SK-N-SH treated with all-trans-retinoic acid at 6 μM for 48 hours (cell line): Measurements from ENCODE around the gene EN2.

Source experiments
- ATAC-seq: fragments of 200-7000 bp; cut with Tn5 transposase; 3 replicates; pipeline ENCODE4 v1.9.1; 2020; ENCODE audit warnings: mild to moderate bottlenecking, moderate library complexity
- ARNTL ChIP-seq: fragments of 450-650 bp; formaldehyde crosslinking; IDR thresholded peaks from 2 replicates; pipeline ENCODE4 v1.5.0; 2020; ENCODE audit warnings: low read depth, mild to moderate bottlenecking, moderate library complexity, borderline replicate concordance
- BACH2 ChIP-seq: fragments of 250-450 bp; sonication (Bioruptor Pico); IDR thresholded peaks from 2 replicates; pipeline ENCODE4 v1.9.0; 2021; ENCODE audit warnings: mild to moderate bottlenecking, borderline replicate concordance
- CREB5 ChIP-seq: fragments of 250-450 bp; sonication (Bioruptor Pico); IDR thresholded peaks from 2 replicates; pipeline ENCODE4 v1.5.1; 2020; ENCODE audit warnings: low read depth, mild to moderate bottlenecking, moderate library complexity
- CSDC2 ChIP-seq: fragments of 250-450 bp; sonication (Bioruptor Pico); IDR thresholded peaks from 2 replicates; pipeline ENCODE4 v1.5.0; 2020; ENCODE audit warnings: mild to moderate bottlenecking, moderate library complexity
- CSRNP3 ChIP-seq: fragments of 250-450 bp; sonication (Bioruptor Pico); IDR thresholded peaks from 2 replicates; pipeline ENCODE4 v1.5.1; 2021; ENCODE audit warnings: mild to moderate bottlenecking, moderate library complexity
- ESRRG ChIP-seq: fragments of 250-450 bp; sonication (Bioruptor Pico); IDR thresholded peaks from 2 replicates; pipeline ENCODE4 v1.6.1; 2021; ENCODE audit warnings: mild to moderate bottlenecking
- GLIS3 ChIP-seq: fragments of 250-450 bp; sonication (Bioruptor Pico); IDR thresholded peaks from 2 replicates; pipeline ENCODE4 v1.5.0; 2020; ENCODE audit warnings: mild to moderate bottlenecking, moderate library complexity
- ISL1 ChIP-seq: fragments of 250-450 bp; sonication (Bioruptor Pico); IDR thresholded peaks from 2 replicates; pipeline ENCODE4 v2.1.2; 2022; ENCODE audit warnings: mild to moderate bottlenecking, moderate library complexity
- PATZ1 ChIP-seq: fragments of 250-450 bp; sonication (Bioruptor Pico); IDR thresholded peaks from 2 replicates; pipeline ENCODE4 v1.8.0; 2020; ENCODE audit warnings: mild to moderate bottlenecking, moderate library complexity, borderline replicate concordance
- POU6F1 ChIP-seq: fragments of 250-450 bp; sonication (Bioruptor Pico); IDR thresholded peaks from 2 replicates; pipeline ENCODE4 v1.8.0; 2021; ENCODE audit warnings: low read depth, mild to moderate bottlenecking, moderate library complexity, borderline replicate concordance
- PPARA ChIP-seq: fragments of 250-450 bp; sonication (Bioruptor Pico); IDR thresholded peaks from 2 replicates; pipeline ENCODE4 v1.5.0; 2020; ENCODE audit warnings: mild to moderate bottlenecking, borderline replicate concordance
- RARB ChIP-seq: fragments of 250-450 bp; sonication (Bioruptor Pico); IDR thresholded peaks from 2 replicates; pipeline ENCODE4 v1.8.0; 2021; ENCODE audit warnings: mild to moderate bottlenecking, moderate library complexity
- SNAI2 ChIP-seq: fragments of 250-450 bp; sonication (Bioruptor Pico); IDR thresholded peaks from 2 replicates; pipeline ENCODE4 v1.5.0; 2020; ENCODE audit warnings: mild to moderate bottlenecking, moderate library complexity
- TCF4 ChIP-seq: fragments of 250-450 bp; sonication (Bioruptor Pico); IDR thresholded peaks from 2 replicates; pipeline ENCODE4 v1.8.0; 2021; ENCODE audit warnings: mild to moderate bottlenecking, moderate library complexity, borderline replicate concordance
- TOX ChIP-seq: fragments of 250-450 bp; sonication (Bioruptor Pico); IDR thresholded peaks from 2 replicates; pipeline ENCODE4 v1.8.0; 2021; ENCODE audit warnings: mild to moderate bottlenecking, moderate library complexity, borderline replicate concordance
- TSHZ2 ChIP-seq: fragments of 250-450 bp; sonication (Bioruptor Pico); IDR thresholded peaks from 2 replicates; pipeline ENCODE4 v1.5.0; 2020; ENCODE audit warnings: mild to moderate bottlenecking, moderate library complexity
- ZC3H10 ChIP-seq: fragments of 250-450 bp; sonication (Bioruptor Pico); IDR thresholded peaks from 2 replicates; pipeline ENCODE4 v1.5.1; 2021; ENCODE audit warnings: mild to moderate bottlenecking, moderate library complexity
- ZFP3 ChIP-seq: fragments of 250-450 bp; sonication (Bioruptor Pico); IDR thresholded peaks from 2 replicates; pipeline ENCODE4 v1.5.0; 2020; ENCODE audit warnings: mild to moderate bottlenecking, moderate library complexity
- ZFP30 ChIP-seq: fragments of 450-650 bp; formaldehyde crosslinking; IDR thresholded peaks from 2 replicates; pipeline ENCODE4 v1.5.0; 2022; ENCODE audit warnings: mild to moderate bottlenecking, moderate library complexity
- ZNF565 ChIP-seq: fragments of 450-650 bp; formaldehyde crosslinking; conservative IDR thresholded peaks from 2 replicates; pipeline ENCODE4 v1.5.0; 2020; ENCODE audit warnings: low read depth, mild to moderate bottlenecking, moderate library complexity
- ZNF70 ChIP-seq: fragments of 450-650 bp; formaldehyde crosslinking; IDR thresholded peaks from 2 replicates; pipeline ENCODE4 v1.5.0; 2020; ENCODE audit warnings: mild to moderate bottlenecking, moderate library complexity
- ZNF8 ChIP-seq: fragments of 450-650 bp; formaldehyde crosslinking; IDR thresholded peaks from 2 replicates; pipeline ENCODE4 v1.5.0; 2020; ENCODE audit warnings: mild to moderate bottlenecking, moderate library complexity

EN2 gene

GRCh38 chr7:155454183-155455112, 3.5 kb upstream of the EN2 start:
- no peak for TF ChIP-seq PATZ1
- no peak for TF ChIP-seq ARNTL (CRISPR knock-in tag)
- TF ChIP-seq SNAI2 (CRISPR knock-in tag): no peak
- no peak for TF ChIP-seq CREB5 (CRISPR knock-in tag)
- no peak for TF ChIP-seq ISL1 (CRISPR knock-in tag)
- TF ChIP-seq CSRNP3 (CRISPR knock-in tag): no peak
- TF ChIP-seq TOX (CRISPR knock-in tag): no peak
- no peak for TF ChIP-seq BACH2 (CRISPR knock-in tag)
- TF ChIP-seq ESRRG (CRISPR knock-in tag): no peak
- TF ChIP-seq ZFP30: no peak
- TF ChIP-seq ZC3H10 (CRISPR knock-in tag): no peak
- TF ChIP-seq, all 23 proteins: peak for 0
- no peak for ATAC-seq

- no peak for TF ChIP-seq RARB
- no peak for TF ChIP-seq ZNF70
- no peak for TF ChIP-seq CREB5 (CRISPR knock-in tag)
- TF ChIP-seq POU6F1 (CRISPR knock-in tag): no peak
- TF ChIP-seq ZNF8 (CRISPR knock-in tag): no peak
- no peak for TF ChIP-seq TCF4
- TF ChIP-seq ZFP3 (CRISPR knock-in tag): no peak
- TF ChIP-seq CSRNP3 (CRISPR knock-in tag): no peak
- no peak for TF ChIP-seq CSDC2 (CRISPR knock-in tag)
- TF ChIP-seq SNAI2 (CRISPR knock-in tag): no peak
- TF ChIP-seq ZNF565 (CRISPR knock-in tag): no peak
- no peak for TF ChIP-seq ARNTL (CRISPR knock-in tag)
- no peak for TF ChIP-seq TSHZ2 (CRISPR knock-in tag)
- TF ChIP-seq PPARA (CRISPR knock-in tag): no peak
- TF ChIP-seq GLIS3 (CRISPR knock-in tag): no peak
- TF ChIP-seq TOX (CRISPR knock-in tag): no peak
- no peak for TF ChIP-seq ISL1 (CRISPR knock-in tag)
- no peak for ATAC-seq
Measured at GRCh38 chr7:155455132-155455693, 2.7 kb upstream of the EN2 start.
